Psoas muscle (tissue), 8 donors: ENCODE data around the gene CD63. TPM values are rescaled to one million over a fixed set of nuclear protein-coding genes. Genes with fewer than 3 reads are reported as not detected.

Experiments used
- ATAC-seq, 4 donors: fragments of 200-7000 bp; cut with Tn5 transposase; one replicate each; pipeline ENCODE4 v1.9.1; 2020; ENCODE audit warnings: moderate library complexity in 3 of 4, mild to moderate bottlenecking in 2 of 4
- DNase-seq, 2 donors: peaks; one replicate each; pipeline ENCODE4 v3.0.0-alpha.2; 2020
- H3K27ac ChIP-seq: fragments of 200-600 bp; one replicate; pipeline ENCODE4 v1.8.0; 2022
- H3K27me3 ChIP-seq, 3 donors: fragments of 200-600 bp in 1 of 3; one replicate each; pipeline versions ENCODE4 v1.6.1 to v1.8.0; 2013 to 2022; ENCODE audit warnings: low read length in 2 of 3, mild to moderate bottlenecking in 2 of 3, moderate library complexity in 1 of 3; ENCODE audit not compliant: insufficient read depth in 3 of 3
- H3K36me3 ChIP-seq, 2 donors: fragments of 200-600 bp in 1 of 2; one replicate each; pipeline versions ENCODE4 v1.6.1 to v1.8.0; 2013 to 2022; ENCODE audit warnings: low read depth in 1 of 2, mild to moderate bottlenecking in 1 of 2, moderate library complexity in 1 of 2; ENCODE audit not compliant: insufficient read depth in 1 of 2
- H3K4me1 ChIP-seq: fragments of 200-600 bp; one replicate; pipeline ENCODE4 v1.8.0; 2022
- H3K4me3 ChIP-seq: fragments of 200-600 bp; one replicate; pipeline ENCODE4 v1.8.0; 2022; ENCODE audit warnings: mild to moderate bottlenecking
- H3K9me3 ChIP-seq: fragments of 200-600 bp; one replicate; pipeline ENCODE4 v1.8.0; 2022
- WGBS, 3 donors: extraction: QIAGEN DNeasy Blood & Tissue Kit; methylation state at CpG; one replicate each; pipeline versions ENCODE4 v1.1.6 to v1.1.7; 2013; 5-methylcytosine and 5-hydroxymethylcytosine counted together
- intact Hi-C, 2 donors: fragments of 100-400 bp; cut with DNase I; formaldehyde crosslinking; loops; one replicate each; pipeline versions ENCODE4 v1.11.0 to v1.14.2; 2022
- polyA plus RNA-seq, 3 donors: library from polyadenylated mRNA; stranded (reverse); fragments of 200-250 nt; gene quantifications; one replicate each; pipeline ENCODE4 v1.2.3, GENCODE V29; 2013
- total RNA-seq, 4 donors: library from RNA; stranded (reverse); fragmentation: NEBNext Ultra II Directional in 2 of 4; extraction: Animal tissue kit (Norgen Biotek cat#: 25700) in 2 of 4; gene quantifications; one replicate each; pipeline versions ENCODE4 v1.2.1 to v1.2.4, GENCODE V29; 2021 to 2023
- TF ChIP-seq, protein P1 (sequence below): fragments of 200-600 bp; IDR thresholded peaks from one replicate; pipeline ENCODE4 v1.8.0; 2022; ENCODE audit warnings: antibody characterized with exemption
- donor health status: healthy with polysubstance abuse.
- donor health status: DM: no; HTN: no; CAD: no; lungs with moderate emphysema.
- donor health status: Bipolar disorder and iron deficiency.
- donor health status: healthy.
- donor health status: DM: yes; HTN: yes; CAD: no.
- donor health status: DM: no; HTN: no; CAD: no.
- donor health status: DM: no; HTN: no; CAD: no.
- donor health status: DM: yes; HTN: yes; CAD: no.

Gene CD63
- total and polyA plus RNA-seq, 7 donors: 592 to 2,407 (median 1,147) TPM

GRCh38 chr12:55715833-55716581 is 12.8 kb downstream of the CD63 start, which contains the start of gene BLOC1S1:
Gene BLOC1S1 (plus strand): TSS chr12:55716046. CDS start chr12:55716052, 6 bp downstream.
- no peaks in the 10 kb centered on the region for H3K27me3 ChIP-seq
- no peaks in the 10 kb centered on the region for H3K36me3 ChIP-seq
- intact Hi-C loops: loop anchor here (1.0 to 5.0 kb wide), 2 partner anchors 11 to 34 kb away; a partner anchor contains a TSS
- H3K4me1 ChIP-seq: peaks cover 83% of the 10 kb centered on the region
- DNase-seq: peak; percentile 94 to 97
- 0 to 1% (median 0%) methylated on average over 42 of the region's 42 CpGs for WGBS, 3 donors
- TF ChIP-seq, protein P1, sequence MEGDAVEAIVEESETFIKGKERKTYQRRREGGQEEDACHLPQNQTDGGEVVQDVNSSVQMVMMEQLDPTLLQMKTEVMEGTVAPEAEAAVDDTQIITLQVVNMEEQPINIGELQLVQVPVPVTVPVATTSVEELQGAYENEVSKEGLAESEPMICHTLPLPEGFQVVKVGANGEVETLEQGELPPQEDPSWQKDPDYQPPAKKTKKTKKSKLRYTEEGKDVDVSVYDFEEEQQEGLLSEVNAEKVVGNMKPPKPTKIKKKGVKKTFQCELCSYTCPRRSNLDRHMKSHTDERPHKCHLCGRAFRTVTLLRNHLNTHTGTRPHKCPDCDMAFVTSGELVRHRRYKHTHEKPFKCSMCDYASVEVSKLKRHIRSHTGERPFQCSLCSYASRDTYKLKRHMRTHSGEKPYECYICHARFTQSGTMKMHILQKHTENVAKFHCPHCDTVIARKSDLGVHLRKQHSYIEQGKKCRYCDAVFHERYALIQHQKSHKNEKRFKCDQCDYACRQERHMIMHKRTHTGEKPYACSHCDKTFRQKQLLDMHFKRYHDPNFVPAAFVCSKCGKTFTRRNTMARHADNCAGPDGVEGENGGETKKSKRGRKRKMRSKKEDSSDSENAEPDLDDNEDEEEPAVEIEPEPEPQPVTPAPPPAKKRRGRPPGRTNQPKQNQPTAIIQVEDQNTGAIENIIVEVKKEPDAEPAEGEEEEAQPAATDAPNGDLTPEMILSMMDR: peak; percentile 6
- no peaks in the 10 kb centered on the region for H3K9me3 ChIP-seq
- H3K4me3 ChIP-seq: peak within 1 kb of the TSS; percentile 69
- H3K27ac ChIP-seq: peak within 1 kb of the TSS; percentile 92
- ATAC-seq: peak; percentile 50 to 67 (median 60)

DNA sequence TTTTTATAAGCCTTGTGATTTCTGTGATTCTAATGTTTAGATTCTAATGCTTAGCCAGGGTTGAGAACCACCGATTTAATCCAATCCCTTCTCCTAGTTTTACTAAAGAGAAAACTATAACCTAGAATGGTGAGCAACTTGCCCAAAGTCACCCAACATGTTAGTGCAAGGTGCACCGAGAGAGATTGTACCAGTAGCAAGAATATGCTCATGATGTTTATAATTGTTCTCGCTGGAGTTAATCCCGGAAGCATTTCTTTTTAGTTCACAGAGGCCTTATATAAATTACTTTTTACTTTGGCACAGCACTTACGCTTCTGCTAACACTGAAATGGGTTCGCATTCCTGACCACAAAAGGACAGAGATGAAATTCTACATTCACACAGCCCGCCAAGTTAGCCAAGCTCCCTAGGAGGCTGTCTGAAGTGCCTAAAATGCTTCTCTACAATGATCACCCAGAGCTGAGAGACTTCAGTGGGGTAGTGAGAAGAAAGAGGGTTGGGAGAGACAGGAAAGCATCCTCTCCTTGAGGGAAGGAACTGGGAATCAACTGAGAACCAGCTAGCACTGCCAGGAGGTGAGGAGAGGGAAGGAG is 13.5 kb downstream of the CD63 start:
- ATAC-seq (no peak), DNase-seq (peak in 1 of 2 donors; percentile 2)
- WGBS, 3 donors: 27 to 47% (median 30%) methylated on average over 7 of the region's 7 CpGs
- H3K27ac ChIP-seq: peak overlapping the region; percentile 92
- TF ChIP-seq, protein P1: no peak
- H3K36me3 ChIP-seq: no peaks in the 10 kb centered on the region
- peak overlapping the region; percentile 69 for H3K4me3 ChIP-seq
- intact Hi-C loops: loop anchor here in 1 of 2 donors (5.0 kb wide), 1 partner anchor 33 kb away; a partner anchor contains a TSS
- no peaks in the 10 kb centered on the region for H3K9me3 ChIP-seq
- H3K4me1 ChIP-seq: peaks cover 79% of the 10 kb centered on the region
- H3K27me3 ChIP-seq: no peaks in the 10 kb centered on the region

- H3K9me3 ChIP-seq: no peaks in the 10 kb centered on the region
- ATAC-seq (no peak), DNase-seq (peak in 1 of 2 donors; percentile 22)
- TF ChIP-seq, protein P1: no peak
- H3K4me3 ChIP-seq: no peak overlapping the region
- H3K27ac ChIP-seq: peak overlapping the region; percentile 92
- peaks cover 72% of the 10 kb centered on the region for H3K4me1 ChIP-seq
- 35 to 61% (median 50%) methylated on average over 2 of the region's 2 CpGs for WGBS, 3 donors
- intact Hi-C loops: no loop called here
- no peaks in the 10 kb centered on the region for H3K36me3 ChIP-seq
- no peaks in the 10 kb centered on the region for H3K27me3 ChIP-seq
These were observed 15.1 kb downstream of the CD63 start for GRCh38 chr12:55713721-55714120.

- intact Hi-C loops: no loop called here
- ATAC-seq: peak in 3 of 4 donors; percentile 7 to 18 (median 10)
- TF ChIP-seq, protein P1: no peak
These were observed 16.0 kb downstream of the CD63 start for GRCh38 chr12:55712700-55713415.

More at GRCh38 chr12:55712700-55713415, 16.0 kb downstream of the CD63 start:
- Histone ChIP-seq H3K9me3 (no peaks in the 10 kb centered on the region), H3K4me3 (peak overlapping the region; percentile 85), H3K27ac (peak overlapping the region; percentile 92), H3K36me3 (no peaks in the 10 kb centered on the region), H3K4me1 (peaks cover 67% of the 10 kb centered on the region), H3K27me3 (no peaks in the 10 kb centered on the region)
- peak; percentile 13 to 43 for DNase-seq
- 13 to 25% (median 15%) methylated on average over 1 of the region's 1 CpG for WGBS, 3 donors
